Lung (tissue), 12 donors: ENCODE measurements around the gene PRKAR1B. TPM values are rescaled to one million over a fixed set of nuclear protein-coding genes. Genes with fewer than 3 reads are reported as not detected.

Source experiments
- ATAC-seq: fragments of 200-7000 bp; cut with Tn5 transposase; one replicate; pipeline ENCODE4 v1.9.1; 2020; ENCODE audit warnings: moderate number of reproducible peaks; ENCODE audit not compliant: insufficient read depth, low FRiP score
- DNase-seq, 3 donors: peaks; one replicate each; pipeline ENCODE4 v3.0.0-alpha.2; 2013 to 2017
- H3K27ac ChIP-seq, 2 donors: one replicate each; pipeline ENCODE4 v1.5.1; 2013; ENCODE audit warnings: mild to moderate bottlenecking in 2 of 2, moderate library complexity in 2 of 2, control low read depth in 1 of 2, inconsistent platforms in 1 of 2, low read depth in 1 of 2, low read length in 1 of 2
- H3K27me3 ChIP-seq, 3 donors: one replicate each; pipeline ENCODE4 v1.5.1; 2013; ENCODE audit warnings: low read length in 2 of 3; ENCODE audit not compliant: control insufficient read depth in 3 of 3, insufficient read depth in 3 of 3
- H3K36me3 ChIP-seq, 4 donors: one replicate each; pipeline ENCODE4 v1.5.1; 2013; ENCODE audit warnings: low read length in 4 of 4, mild to moderate bottlenecking in 1 of 4, moderate library complexity in 1 of 4; ENCODE audit not compliant: control insufficient read depth in 4 of 4, insufficient read depth in 4 of 4
- H3K4me1 ChIP-seq, 5 donors: one replicate each; pipeline ENCODE4 v1.5.1; 2013; ENCODE audit warnings: low read length in 5 of 5, mild to moderate bottlenecking in 2 of 5, moderate library complexity in 1 of 5; ENCODE audit not compliant: control insufficient read depth in 5 of 5, insufficient read depth in 5 of 5
- H3K4me3 ChIP-seq: one replicate; pipeline ENCODE4 v1.5.1; 2013; ENCODE audit warnings: mild to moderate bottlenecking, control low read depth, moderate library complexity
- H3K9ac ChIP-seq, 2 donors: one replicate each; pipeline ENCODE4 v1.5.1; 2013; ENCODE audit warnings: low read length in 2 of 2, control low read depth in 1 of 2; ENCODE audit not compliant: insufficient read depth in 1 of 2
- H3K9me3 ChIP-seq, 4 donors: one replicate each; pipeline ENCODE4 v1.5.1; 2013; ENCODE audit warnings: low read length in 3 of 4, mild to moderate bottlenecking in 1 of 4, moderate library complexity in 1 of 4; ENCODE audit not compliant: control insufficient read depth in 4 of 4, insufficient read depth in 3 of 4
- WGBS, 2 donors: extraction: QIAGEN DNeasy Blood & Tissue Kit; methylation state at CpG; one replicate each; pipeline ENCODE4 v1.1.7; 2013; 5-methylcytosine and 5-hydroxymethylcytosine counted together
- polyA plus RNA-seq, 2 donors: library from polyadenylated mRNA; stranded (reverse); fragments of 200-250 nt; gene quantifications; one replicate each; pipeline ENCODE4 v1.2.1, GENCODE V29; 2013
- total RNA-seq, 2 donors: library from RNA; depleted of rRNA in 1 of 2; stranded (reverse); fragments of >200 nt in 1 of 2; gene quantifications; one replicate each; pipeline ENCODE4 v1.2.1, GENCODE V29; 2014 to 2021
- TF ChIP-seq, protein P1 (sequence below): IDR thresholded peaks from 2 replicates; pipeline ENCODE4 v1.5.1; 2012; ENCODE audit warnings: mild to moderate bottlenecking; ENCODE audit errors: control extremely low read depth, extremely low read depth
- donor health status: control.
- donor health status: control.
- donor health status: Bipolar disorder and iron deficiency.
- donor health status: healthy.
- donor health status: DM: yes; HTN: yes; CAD: no.

The PRKAR1B gene
- total and polyA plus RNA-seq, 4 donors: 11.3 to 32.0 (median 16.3) TPM

GRCh38 chr7:683526-684205, 43.4 kb downstream of the PRKAR1B start:
- no peak for ATAC-seq
- Histone ChIP-seq H3K9me3 (peaks cover 3 to 6% (median 5%) of the 10 kb centered on the region in 4 donors), H3K4me1 (no peaks in the 10 kb centered on the region), H3K27ac (no peak overlapping the region), H3K9ac (no peak overlapping the region), H3K27me3 (no peaks in the 10 kb centered on the region), H3K36me3 (peaks cover 0 to 10% (median 7%) of the 10 kb centered on the region in 4 donors), H3K4me3 (no peak overlapping the region)
- DNase-seq: no peak
- TF ChIP-seq, protein P1, sequence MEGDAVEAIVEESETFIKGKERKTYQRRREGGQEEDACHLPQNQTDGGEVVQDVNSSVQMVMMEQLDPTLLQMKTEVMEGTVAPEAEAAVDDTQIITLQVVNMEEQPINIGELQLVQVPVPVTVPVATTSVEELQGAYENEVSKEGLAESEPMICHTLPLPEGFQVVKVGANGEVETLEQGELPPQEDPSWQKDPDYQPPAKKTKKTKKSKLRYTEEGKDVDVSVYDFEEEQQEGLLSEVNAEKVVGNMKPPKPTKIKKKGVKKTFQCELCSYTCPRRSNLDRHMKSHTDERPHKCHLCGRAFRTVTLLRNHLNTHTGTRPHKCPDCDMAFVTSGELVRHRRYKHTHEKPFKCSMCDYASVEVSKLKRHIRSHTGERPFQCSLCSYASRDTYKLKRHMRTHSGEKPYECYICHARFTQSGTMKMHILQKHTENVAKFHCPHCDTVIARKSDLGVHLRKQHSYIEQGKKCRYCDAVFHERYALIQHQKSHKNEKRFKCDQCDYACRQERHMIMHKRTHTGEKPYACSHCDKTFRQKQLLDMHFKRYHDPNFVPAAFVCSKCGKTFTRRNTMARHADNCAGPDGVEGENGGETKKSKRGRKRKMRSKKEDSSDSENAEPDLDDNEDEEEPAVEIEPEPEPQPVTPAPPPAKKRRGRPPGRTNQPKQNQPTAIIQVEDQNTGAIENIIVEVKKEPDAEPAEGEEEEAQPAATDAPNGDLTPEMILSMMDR: no peak
- WGBS, 2 donors: 97 to 98% methylated on average over 18 to 19 of the region's 19 CpGs

GRCh38 chr7:682810-683209, 44.3 kb downstream of the PRKAR1B start:
- ATAC-seq (no peak), DNase-seq (no peak)
- H3K4me1 ChIP-seq: no peaks in the 10 kb centered on the region
- 94 to 95% methylated on average over 11 of the region's 11 CpGs for WGBS, 2 donors
- no peaks in the 10 kb centered on the region for H3K27me3 ChIP-seq
- H3K4me3 ChIP-seq: no peak overlapping the region
- no peak overlapping the region for H3K9ac ChIP-seq
- H3K36me3 ChIP-seq: peaks cover 0 to 9% (median 5%) of the 10 kb centered on the region in 4 donors
- H3K27ac ChIP-seq: no peak overlapping the region
- peaks cover 0 to 6% (median 3%) of the 10 kb centered on the region in 4 donors for H3K9me3 ChIP-seq
- TF ChIP-seq, protein P1: no peak

DNA sequence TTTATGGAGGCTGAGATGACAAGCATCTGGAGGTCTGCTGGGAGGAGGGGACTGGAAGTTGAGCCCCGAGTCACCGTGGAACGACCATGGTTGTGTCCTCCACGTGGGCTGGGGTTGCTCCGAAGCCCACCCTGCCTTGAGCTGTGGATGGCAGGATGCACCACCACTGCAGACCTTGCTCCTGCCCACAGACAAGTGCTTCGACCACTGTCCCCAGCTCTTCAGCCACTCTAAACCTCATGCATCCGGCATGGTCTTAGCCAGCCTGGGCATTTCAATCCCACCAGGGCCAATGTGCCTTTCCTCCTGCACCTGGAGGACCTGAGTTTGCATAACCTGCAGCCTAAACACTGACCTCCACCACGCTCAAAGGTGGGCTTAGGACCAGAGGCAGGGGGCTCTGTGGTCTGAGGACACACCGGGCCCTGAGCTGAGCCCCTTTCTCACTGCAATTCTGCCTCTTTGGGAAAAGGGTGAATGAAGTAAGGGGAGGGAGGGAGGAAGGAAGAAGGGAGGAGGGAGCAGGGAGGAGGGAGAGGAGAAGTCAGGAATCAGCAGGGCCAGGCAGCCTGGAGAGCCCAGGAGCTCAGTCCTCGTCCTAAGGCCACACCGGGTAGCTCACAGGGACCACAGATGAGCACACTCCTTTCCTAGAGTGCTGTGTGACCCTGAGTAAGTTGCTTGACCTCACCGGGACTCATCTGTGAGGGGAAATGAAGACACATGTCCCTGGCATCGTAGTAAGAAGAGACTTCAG, 45.4 kb downstream of the PRKAR1B start:
- TF ChIP-seq, protein P1: no peak
- Histone ChIP-seq H3K9ac (no peak overlapping the region), H3K4me3 (no peak overlapping the region), H3K27ac (no peak overlapping the region), H3K36me3 (peaks cover 0 to 13% (median 5%) of the 10 kb centered on the region in 4 donors), H3K27me3 (no peaks in the 10 kb centered on the region), H3K9me3 (peaks cover 0 to 6% (median 3%) of the 10 kb centered on the region in 4 donors), H3K4me1 (no peaks in the 10 kb centered on the region)
- ATAC-seq (no peak), DNase-seq (no peak)
- 92 to 96% methylated on average over 13 of the region's 13 CpGs for WGBS, 2 donors
